ENCODE data around the gene ROBO2. TPM values are rescaled to one million over a fixed set of nuclear protein-coding genes. Genes with fewer than 3 reads are reported as not detected.

ROBO2 gene
- total and polyA plus RNA-seq, 2 experiments from 2014 or later: 1.5 to 7.8 TPM

GRCh38 chr3:77514766-77515165 is 474.9 kb downstream of the ROBO2 start (continued):
- TF ChIP-seq, protein P1, sequence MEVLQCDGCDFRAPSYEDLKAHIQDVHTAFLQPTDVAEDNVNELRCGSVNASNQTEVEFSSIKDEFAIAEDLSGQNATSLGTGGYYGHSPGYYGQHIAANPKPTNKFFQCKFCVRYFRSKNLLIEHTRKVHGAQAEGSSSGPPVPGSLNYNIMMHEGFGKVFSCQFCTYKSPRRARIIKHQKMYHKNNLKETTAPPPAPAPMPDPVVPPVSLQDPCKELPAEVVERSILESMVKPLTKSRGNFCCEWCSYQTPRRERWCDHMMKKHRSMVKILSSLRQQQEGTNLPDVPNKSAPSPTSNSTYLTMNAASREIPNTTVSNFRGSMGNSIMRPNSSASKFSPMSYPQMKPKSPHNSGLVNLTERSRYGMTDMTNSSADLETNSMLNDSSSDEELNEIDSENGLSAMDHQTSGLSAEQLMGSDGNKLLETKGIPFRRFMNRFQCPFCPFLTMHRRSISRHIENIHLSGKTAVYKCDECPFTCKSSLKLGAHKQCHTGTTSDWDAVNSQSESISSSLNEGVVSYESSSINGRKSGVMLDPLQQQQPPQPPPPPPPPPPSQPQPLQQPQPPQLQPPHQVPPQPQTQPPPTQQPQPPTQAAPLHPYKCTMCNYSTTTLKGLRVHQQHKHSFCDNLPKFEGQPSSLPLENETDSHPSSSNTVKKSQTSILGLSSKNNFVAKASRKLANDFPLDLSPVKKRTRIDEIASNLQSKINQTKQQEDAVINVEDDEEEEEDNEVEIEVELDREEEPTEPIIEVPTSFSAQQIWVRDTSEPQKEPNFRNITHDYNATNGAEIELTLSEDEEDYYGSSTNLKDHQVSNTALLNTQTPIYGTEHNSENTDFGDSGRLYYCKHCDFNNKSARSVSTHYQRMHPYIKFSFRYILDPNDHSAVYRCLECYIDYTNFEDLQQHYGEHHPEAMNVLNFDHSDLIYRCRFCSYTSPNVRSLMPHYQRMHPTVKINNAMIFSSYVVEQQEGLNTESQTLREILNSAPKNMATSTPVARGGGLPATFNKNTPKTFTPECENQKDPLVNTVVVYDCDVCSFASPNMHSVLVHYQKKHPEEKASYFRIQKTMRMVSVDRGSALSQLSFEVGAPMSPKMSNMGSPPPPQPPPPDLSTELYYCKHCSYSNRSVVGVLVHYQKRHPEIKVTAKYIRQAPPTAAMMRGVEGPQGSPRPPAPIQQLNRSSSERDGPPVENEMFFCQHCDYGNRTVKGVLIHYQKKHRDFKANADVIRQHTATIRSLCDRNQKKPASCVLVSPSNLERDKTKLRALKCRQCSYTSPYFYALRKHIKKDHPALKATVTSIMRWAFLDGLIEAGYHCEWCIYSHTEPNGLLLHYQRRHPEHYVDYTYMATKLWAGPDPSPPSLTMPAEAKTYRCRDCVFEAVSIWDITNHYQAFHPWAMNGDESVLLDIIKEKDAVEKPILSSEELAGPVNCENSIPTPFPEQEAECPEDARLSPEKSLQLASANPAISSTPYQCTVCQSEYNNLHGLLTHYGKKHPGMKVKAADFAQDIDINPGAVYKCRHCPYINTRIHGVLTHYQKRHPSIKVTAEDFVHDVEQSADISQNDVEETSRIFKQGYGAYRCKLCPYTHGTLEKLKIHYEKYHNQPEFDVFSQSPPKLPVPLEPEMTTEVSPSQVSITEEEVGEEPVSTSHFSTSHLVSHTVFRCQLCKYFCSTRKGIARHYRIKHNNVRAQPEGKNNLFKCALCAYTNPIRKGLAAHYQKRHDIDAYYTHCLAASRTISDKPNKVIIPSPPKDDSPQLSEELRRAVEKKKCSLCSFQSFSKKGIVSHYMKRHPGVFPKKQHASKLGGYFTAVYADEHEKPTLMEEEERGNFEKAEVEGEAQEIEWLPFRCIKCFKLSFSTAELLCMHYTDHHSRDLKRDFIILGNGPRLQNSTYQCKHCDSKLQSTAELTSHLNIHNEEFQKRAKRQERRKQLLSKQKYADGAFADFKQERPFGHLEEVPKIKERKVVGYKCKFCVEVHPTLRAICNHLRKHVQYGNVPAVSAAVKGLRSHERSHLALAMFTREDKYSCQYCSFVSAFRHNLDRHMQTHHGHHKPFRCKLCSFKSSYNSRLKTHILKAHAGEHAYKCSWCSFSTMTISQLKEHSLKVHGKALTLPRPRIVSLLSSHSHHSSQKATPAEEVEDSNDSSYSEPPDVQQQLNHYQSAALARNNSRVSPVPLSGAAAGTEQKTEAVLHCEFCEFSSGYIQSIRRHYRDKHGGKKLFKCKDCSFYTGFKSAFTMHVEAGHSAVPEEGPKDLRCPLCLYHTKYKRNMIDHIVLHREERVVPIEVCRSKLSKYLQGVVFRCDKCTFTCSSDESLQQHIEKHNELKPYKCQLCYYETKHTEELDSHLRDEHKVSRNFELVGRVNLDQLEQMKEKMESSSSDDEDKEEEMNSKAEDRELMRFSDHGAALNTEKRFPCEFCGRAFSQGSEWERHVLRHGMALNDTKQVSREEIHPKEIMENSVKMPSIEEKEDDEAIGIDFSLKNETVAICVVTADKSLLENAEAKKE (CRISPR knock-in tag; IDR thresholded peaks at IDR 0.05): no peak
- no peak for TF ChIP-seq POLR2AphosphoS5 (IDR thresholded peaks at IDR 0.05; ENCODE audit: low read depth)

- DNase-seq (ENCODE audit: low spot score) (peak; percentile 44), ATAC-seq (no peak)
- no peaks in the 10 kb centered on the region for H3K36me3 ChIP-seq (ENCODE audit: insufficient read depth)
- no peak overlapping the region for H2AFZ ChIP-seq
- no peaks in the 10 kb centered on the region for H4K20me1 ChIP-seq (replicated peaks; ENCODE audit: insufficient read depth)
- H3F3A ChIP-seq (replicated peaks; ENCODE audit: low read depth): no peaks in the 10 kb centered on the region
- no peaks in the 10 kb centered on the region for H3K79me2 ChIP-seq (replicated peaks; ENCODE audit: insufficient read depth)
- H3K4me2 ChIP-seq: no peak overlapping the region; the same call in 1 of the 2 replicates
- no peaks in the 10 kb centered on the region for H3K9me2 ChIP-seq (ENCODE audit: insufficient read depth)
- H3K4me1 ChIP-seq (ENCODE audit: insufficient read depth): peaks cover 8% of the 10 kb centered on the region
- Mint-ChIP-seq H3K36me3 (ENCODE audit: low read depth) (no peaks in the 10 kb centered on the region), H3K4me1 (peaks cover 25% of the 10 kb centered on the region; the same call in 2 of the 3 replicates), H3K4me3 (no peak overlapping the region), H3K9me3 (no peaks in the 10 kb centered on the region), H3K27ac (no peak overlapping the region), H3K27me3 (ENCODE audit: insufficient read depth, low read depth, poor library complexity) (no peaks in the 10 kb centered on the region)
- H3K27me3 ChIP-seq (ENCODE audit: insufficient read depth): no peaks in the 10 kb centered on the region
- H3K27ac ChIP-seq (ENCODE audit: low read depth): no peak overlapping the region
- TF ChIP-seq EZH2 (IDR thresholded peaks at IDR 0.05; ENCODE audit: low read depth, unreplicated experiment): no peak
- H3K4me3 ChIP-seq: no peak overlapping the region
Observed at GRCh38 chr3:77524463-77524862, 484.6 kb downstream of the ROBO2 start.
